ENCODE results near the gene PTPN4. TPM values are rescaled to one million over a fixed set of nuclear protein-coding genes. Genes with fewer than 3 reads are reported as not detected.

The PTPN4 gene
- total RNA-seq, 6 donors from 2014 or later, result 15.3 to 112 (median 35.9) TPM

DNA sequence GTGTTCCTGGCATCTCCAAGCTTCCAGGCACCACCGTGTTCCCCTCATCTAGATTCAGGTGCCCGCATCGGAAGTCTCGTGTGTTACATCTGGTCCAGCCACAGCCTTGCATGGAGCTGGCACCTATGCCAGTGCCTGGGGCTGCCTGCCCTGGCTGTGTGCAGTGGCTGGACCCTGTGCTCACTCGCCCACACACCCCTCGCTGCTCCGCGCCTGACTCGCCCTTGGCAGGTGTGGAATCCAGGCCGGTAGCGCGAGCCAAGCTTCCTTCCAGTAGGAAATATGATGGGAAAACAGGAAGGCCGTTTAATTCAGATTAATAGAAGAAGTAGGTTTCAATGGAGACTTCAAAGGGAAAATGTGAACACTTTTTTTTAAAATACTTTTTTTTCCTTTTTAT, 78.0 kb downstream of the PTPN4 start:
- 83 to 91% methylated on average over 10 to 13 of the region's 13 CpGs for WGBS, 2 donors
- TF ChIP-seq, protein P1, sequence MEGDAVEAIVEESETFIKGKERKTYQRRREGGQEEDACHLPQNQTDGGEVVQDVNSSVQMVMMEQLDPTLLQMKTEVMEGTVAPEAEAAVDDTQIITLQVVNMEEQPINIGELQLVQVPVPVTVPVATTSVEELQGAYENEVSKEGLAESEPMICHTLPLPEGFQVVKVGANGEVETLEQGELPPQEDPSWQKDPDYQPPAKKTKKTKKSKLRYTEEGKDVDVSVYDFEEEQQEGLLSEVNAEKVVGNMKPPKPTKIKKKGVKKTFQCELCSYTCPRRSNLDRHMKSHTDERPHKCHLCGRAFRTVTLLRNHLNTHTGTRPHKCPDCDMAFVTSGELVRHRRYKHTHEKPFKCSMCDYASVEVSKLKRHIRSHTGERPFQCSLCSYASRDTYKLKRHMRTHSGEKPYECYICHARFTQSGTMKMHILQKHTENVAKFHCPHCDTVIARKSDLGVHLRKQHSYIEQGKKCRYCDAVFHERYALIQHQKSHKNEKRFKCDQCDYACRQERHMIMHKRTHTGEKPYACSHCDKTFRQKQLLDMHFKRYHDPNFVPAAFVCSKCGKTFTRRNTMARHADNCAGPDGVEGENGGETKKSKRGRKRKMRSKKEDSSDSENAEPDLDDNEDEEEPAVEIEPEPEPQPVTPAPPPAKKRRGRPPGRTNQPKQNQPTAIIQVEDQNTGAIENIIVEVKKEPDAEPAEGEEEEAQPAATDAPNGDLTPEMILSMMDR (IDR thresholded peaks at IDR 0.05), result no peak
- no peak for TF ChIP-seq EP300 (IDR thresholded peaks at IDR 0.05)
- no peak for TF ChIP-seq POLR2A (IDR thresholded peaks at IDR 0.05)
- TF ChIP-seq POLR2AphosphoS5 (IDR thresholded peaks at IDR 0.05), result no peak
- H3K9me3 ChIP-seq, result no peaks in the 10 kb centered on the region
- H3K36me3 ChIP-seq, result no peaks in the 10 kb centered on the region
- no peaks in the 10 kb centered on the region for H3K27me3 ChIP-seq
- H3K27ac ChIP-seq, result no peak overlapping the region
- no peak overlapping the region for H3K4me3 ChIP-seq
- H3K4me1 ChIP-seq, result peaks cover 3 to 9% (median 4%) of the 10 kb centered on the region in 4 donors
- ATAC-seq (ENCODE audit: low FRiP score in 2 of 2), result peak in 1 of 2 donors; percentile 53
- DNase-seq, result peak in 1 of 2 donors; percentile 65

DNA sequence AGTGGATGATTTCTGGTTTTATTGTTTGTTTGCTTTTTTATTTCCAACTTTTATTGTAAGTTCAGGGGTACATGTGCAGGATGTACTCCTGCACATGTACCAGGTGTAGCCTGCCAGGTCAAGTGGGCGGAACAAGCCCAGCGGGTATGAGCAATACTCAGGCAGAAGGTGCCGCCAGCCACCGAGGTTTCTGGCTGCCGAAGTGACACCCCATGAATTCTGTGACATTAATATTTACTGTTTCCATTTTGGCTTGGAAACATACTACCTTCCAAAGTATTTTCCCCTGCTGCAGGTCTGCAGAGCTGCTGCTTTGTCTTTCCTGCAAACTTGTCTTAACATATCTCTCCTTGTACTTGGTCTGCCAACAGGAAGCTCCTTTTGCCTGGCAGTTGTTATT, 78.5 kb downstream of the PTPN4 start:
- Histone ChIP-seq H3K4me3 (no peak overlapping the region), H3K27me3 (no peaks in the 10 kb centered on the region), H3K27ac (no peak overlapping the region), H3K36me3 (no peaks in the 10 kb centered on the region), H3K9me3 (no peaks in the 10 kb centered on the region), H3K4me1 (peaks cover 3 to 9% (median 4%) of the 10 kb centered on the region in 4 donors)
- TF ChIP-seq POLR2AphosphoS5 (IDR thresholded peaks at IDR 0.05), result no peak
- no peak for TF ChIP-seq POLR2A (IDR thresholded peaks at IDR 0.05)
- TF ChIP-seq EP300 (IDR thresholded peaks at IDR 0.05), result no peak
- TF ChIP-seq, protein P1 (IDR thresholded peaks at IDR 0.05), result no peak
- peak in 1 of 2 donors; percentile 43 for DNase-seq
- ATAC-seq (ENCODE audit: low FRiP score in 2 of 2), result no peak
- WGBS, 2 donors, result 54 to 70% methylated on average over 5 of the region's 5 CpGs

DNA sequence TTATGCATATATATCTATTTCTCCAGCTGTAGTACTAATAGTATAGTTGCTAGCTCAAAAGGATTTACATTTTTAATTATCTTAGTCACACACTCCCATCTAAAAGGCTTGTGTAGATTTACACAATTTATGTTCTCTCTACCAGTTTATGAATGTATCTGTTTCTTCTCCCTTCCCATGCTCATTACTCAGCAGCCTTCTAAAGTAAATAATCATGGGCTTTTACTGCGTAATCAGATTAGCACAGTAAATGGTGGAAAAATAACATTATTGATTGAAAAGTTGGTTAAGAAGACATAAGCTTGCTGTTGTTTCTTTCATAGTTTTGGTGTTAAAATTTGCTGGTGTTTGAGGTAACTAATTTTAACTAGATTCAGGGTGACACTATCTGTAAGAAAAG, 81.8 kb downstream of the PTPN4 start:
- no peaks in the 10 kb centered on the region for H3K9me3 ChIP-seq
- 85 to 86% methylated on average over 1 of the region's 1 CpG for WGBS, 2 donors
- H3K36me3 ChIP-seq, result no peaks in the 10 kb centered on the region
- no peak for TF ChIP-seq POLR2AphosphoS5 (IDR thresholded peaks at IDR 0.05)
- H3K4me3 ChIP-seq, result no peak overlapping the region
- ATAC-seq (ENCODE audit: low FRiP score in 2 of 2) (no peak), DNase-seq (no peak)
- peaks cover 3 to 9% (median 4%) of the 10 kb centered on the region in 4 donors for H3K4me1 ChIP-seq
- H3K27me3 ChIP-seq, result no peaks in the 10 kb centered on the region
- H3K27ac ChIP-seq, result no peak overlapping the region

DNA sequence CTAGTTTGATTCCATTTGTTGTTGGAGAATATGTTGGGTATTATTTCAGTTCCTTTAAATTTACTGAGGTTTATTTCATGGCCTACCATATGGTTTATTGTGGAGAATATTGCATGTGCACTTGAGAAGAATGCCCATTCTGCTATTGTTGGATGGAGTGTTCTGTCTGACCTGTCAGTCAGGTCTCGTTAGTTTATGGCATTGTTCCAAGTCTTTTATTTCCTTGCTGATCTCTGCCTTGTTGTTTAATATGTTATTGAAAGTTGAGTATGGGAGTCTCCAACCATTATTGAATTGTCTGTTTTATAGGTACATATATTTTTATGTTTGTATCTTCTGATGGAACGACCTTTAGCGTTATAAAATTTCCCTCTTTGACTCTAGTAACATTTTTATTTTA, 86.3 kb downstream of the PTPN4 start:
- H3K27ac ChIP-seq, result no peak overlapping the region
- H3K27me3 ChIP-seq, result no peaks in the 10 kb centered on the region
- no peak overlapping the region for H3K4me3 ChIP-seq
- peaks cover 0 to 7% (median 4%) of the 10 kb centered on the region in 4 donors for H3K9me3 ChIP-seq
- TF ChIP-seq EP300 (IDR thresholded peaks at IDR 0.05) (no peak), POLR2A (IDR thresholded peaks at IDR 0.05) (no peak), POLR2AphosphoS5 (IDR thresholded peaks at IDR 0.05) (no peak)
- TF ChIP-seq, protein P1 (IDR thresholded peaks at IDR 0.05), result no peak
- peaks cover 0 to 3% (median 0%) of the 10 kb centered on the region in 4 donors for H3K4me1 ChIP-seq
- DNase-seq (no peak), ATAC-seq (ENCODE audit: low FRiP score in 2 of 2) (no peak)
- 76 to 82% methylated on average over 3 of the region's 3 CpGs for WGBS, 2 donors
- H3K36me3 ChIP-seq, result no peaks in the 10 kb centered on the region

DNA sequence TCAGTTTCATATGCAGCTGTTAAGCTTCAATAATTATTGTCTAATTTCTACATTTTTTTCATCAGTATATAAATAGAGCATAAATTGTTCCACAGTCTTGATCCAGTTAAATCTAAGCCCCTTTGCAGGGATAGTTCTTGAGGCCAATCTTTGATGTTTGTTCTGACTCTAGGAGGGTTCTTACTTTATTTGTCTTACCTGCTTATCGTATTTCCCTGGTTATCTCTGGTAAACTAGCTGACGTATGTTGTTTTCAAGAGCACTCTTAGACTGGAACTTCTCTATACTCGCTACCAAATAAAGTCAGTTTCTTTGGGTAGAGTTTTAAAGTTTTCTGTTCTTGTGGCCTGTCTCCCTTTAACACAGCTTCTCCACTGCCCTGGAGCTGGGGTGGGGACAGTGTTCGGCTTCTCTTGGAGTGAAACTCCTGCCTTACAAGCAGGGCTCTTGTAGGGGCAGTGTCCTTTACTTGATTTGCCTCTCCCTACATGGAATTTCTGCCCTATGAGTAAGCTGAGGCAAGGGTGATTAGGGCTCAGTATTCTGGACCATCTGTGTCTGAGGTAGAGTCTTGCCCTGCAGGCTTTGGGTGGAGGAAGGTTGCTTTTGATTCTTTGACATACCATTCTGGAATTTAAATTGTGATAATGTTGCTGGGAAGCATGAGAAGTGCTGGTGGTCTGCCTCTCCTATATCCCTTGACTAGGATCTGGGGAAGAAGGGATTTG, 90.3 kb downstream of the PTPN4 start:
- Histone ChIP-seq H3K36me3 (no peaks in the 10 kb centered on the region), H3K4me3 (no peak overlapping the region), H3K9me3 (peaks cover 14 to 26% (median 23%) of the 10 kb centered on the region in 4 donors), H3K4me1 (no peaks in the 10 kb centered on the region), H3K27ac (no peak overlapping the region), H3K27me3 (no peaks in the 10 kb centered on the region)
- TF ChIP-seq POLR2AphosphoS5 (IDR thresholded peaks at IDR 0.05), result no peak
- TF ChIP-seq, protein P1 (IDR thresholded peaks at IDR 0.05), result no peak
- no peak for TF ChIP-seq POLR2A (IDR thresholded peaks at IDR 0.05)
- 66 to 79% methylated on average over 4 of the region's 4 CpGs for WGBS, 2 donors
- ATAC-seq (ENCODE audit: low FRiP score in 2 of 2) (no peak), DNase-seq (no peak)
